HepG2 (cell line): ENCODE measurements around the gene PLEKHA8. TPM values are rescaled to one million over a fixed set of nuclear protein-coding genes. Genes with fewer than 3 reads are reported as not detected.

Experiments used
- ATAC-seq: fragments of 200-7000 bp; cut with Tn5 transposase; 3 replicates; pipeline ENCODE4 v1.9.1; 2020; ENCODE audit warnings: mild to moderate bottlenecking, moderate library complexity
- BruUV-seq: library from RNA; stranded (reverse); fragments of 400-500 nt; replicated peaks from 2 replicates; lab custom pipeline; 2021; lab: Mats Ljungman, UMichigan
- CTCF ChIA-PET: fragments of 300-600 bp; formaldehyde crosslinking; extraction: SDS; loops from one replicate; lab custom pipeline; 2021; ENCODE audit warnings: low total read pairs, inconsistent platforms, low intra/inter-chr PET ratio; lab: Yijun Ruan, JAX
- POLR2A ChIA-PET: fragments of 350-600 bp; sonication (Branson Sonifier 250); formaldehyde crosslinking; loops from one replicate; lab custom pipeline; 2020; ENCODE audit warnings: antibody characterized with exemption, inconsistent platforms; lab: Yijun Ruan, JAX
- DNase-seq: peaks from one replicate; pipeline ENCODE4 v3.0.0-alpha.2; 2015; ENCODE audit warnings: low spot score
- FAIRE-seq: peaks from 3 replicates; lab custom pipeline; 2011; peaks lifted over from hg19 to GRCh38; lab: Jason Lieb, UNC
- H2AFZ ChIP-seq: one replicate; pipeline ENCODE4 v1.6.1; 2011; ENCODE audit warnings: low read length, inconsistent platforms
- H3K27ac ChIP-seq: fragments of 300-600 bp; 3 replicates; pipeline ENCODE4 v1.8.0; 2011; ENCODE audit warnings: mixed run types, mild to moderate bottlenecking, mixed read lengths, low read length, inconsistent platforms; ENCODE audit not compliant: insufficient read depth; ENCODE audit errors: extremely low read length
- H3K27me3 ChIP-seq, 2 experiments: fragments of 200-600 bp in 1 of 2; 2 replicates in 1 of 2; 3 replicates in 1 of 2; pipeline versions ENCODE4 v1.6.0 to v1.8.0; 2011; ENCODE audit warnings: low read length in 2 of 2, mild to moderate bottlenecking in 2 of 2, moderate library complexity in 2 of 2, inconsistent platforms in 1 of 2; ENCODE audit not compliant: insufficient read depth in 2 of 2, control insufficient read depth in 1 of 2
- H3K36me3 ChIP-seq, 2 experiments: fragments of 200-600 bp in 1 of 2; replicated peaks in 1 of 2; 2 replicates in 1 of 2; 3 replicates in 1 of 2; pipeline versions ENCODE4 v1.5.1 to v1.8.0; 2011; ENCODE audit warnings: low read length in 2 of 2, inconsistent platforms in 1 of 2; ENCODE audit not compliant: insufficient read depth in 2 of 2, control insufficient read depth in 1 of 2
- H3K4me1 ChIP-seq: 2 replicates; pipeline ENCODE4 v1.5.1; 2012; ENCODE audit warnings: low read length, inconsistent platforms; ENCODE audit not compliant: insufficient read depth
- H3K4me2 ChIP-seq: 2 replicates; pipeline ENCODE4 v1.6.0; 2011; ENCODE audit warnings: low read depth, low read length, inconsistent platforms
- H3K4me3 ChIP-seq, 3 experiments: fragments of 200-600 bp in 1 of 3; sonication (generic), shearing (Covaris generic) in 1 of 3; replicated peaks in 1 of 3; 2 replicates each; pipeline ENCODE4 v1.5.1; 2011 to 2016; ENCODE audit warnings: low read length in 3 of 3, inconsistent platforms in 2 of 3, low read depth in 2 of 3, mild to moderate bottlenecking in 2 of 3, control low read depth in 1 of 3, mixed read lengths in 1 of 3; ENCODE audit not compliant: insufficient read depth in 1 of 3
- H3K79me2 ChIP-seq: one replicate; pipeline ENCODE4 v1.6.1; 2011; ENCODE audit warnings: low read length, inconsistent platforms; ENCODE audit not compliant: insufficient read depth
- H3K9ac ChIP-seq: 2 replicates; pipeline ENCODE4 v1.6.0; 2011; ENCODE audit warnings: mild to moderate bottlenecking, low read depth, low read length, inconsistent platforms; ENCODE audit not compliant: insufficient read depth
- H3K9me3 ChIP-seq: 2 replicates; pipeline ENCODE4 v1.5.1; 2012; ENCODE audit warnings: mild to moderate bottlenecking, low read length
- H4K20me1 ChIP-seq: 2 replicates; pipeline ENCODE4 v1.6.0; 2011; ENCODE audit warnings: inconsistent platforms, mild to moderate bottlenecking, low read length, moderate library complexity; ENCODE audit not compliant: insufficient read depth
- CBFB ChIP-seq: sonication (generic); formaldehyde crosslinking; IDR thresholded peaks from 2 replicates; pipeline ENCODE4 v1.4.0; 2020; ENCODE audit warnings: missing genetic modification reagents
- CBX1 ChIP-seq: IDR thresholded peaks from one replicate; pipeline ENCODE4 v1.6.1; 2016; ENCODE audit warnings: antibody characterized with exemption, low read depth
- FOXC1 ChIP-seq: sonication (generic); formaldehyde crosslinking; IDR thresholded peaks from 2 replicates; pipeline ENCODE4 v1.8.0; 2022; ENCODE audit warnings: mild to moderate bottlenecking, missing genetic modification reagents, borderline replicate concordance
- HIVEP1 ChIP-seq: sonication (generic); formaldehyde crosslinking; IDR thresholded peaks from 2 replicates; pipeline ENCODE4 v1.4.0; 2020; ENCODE audit warnings: mild to moderate bottlenecking, missing genetic modification reagents
- HNF4G ChIP-seq, 2 experiments: sonication (generic) in 1 of 2; formaldehyde crosslinking in 1 of 2; IDR thresholded peaks; 2 replicates each; pipeline versions ENCODE4 v1.4.0 to v1.6.1; 2011 to 2020; ENCODE audit warnings: borderline replicate concordance in 2 of 2, low read depth in 2 of 2, mild to moderate bottlenecking in 2 of 2, low read length in 1 of 2, missing genetic modification reagents in 1 of 2, moderate library complexity in 1 of 2
- HNRNPK ChIP-seq: fragments of 200-400 bp; formaldehyde crosslinking; IDR thresholded peaks from 2 replicates; pipeline ENCODE4 v1.6.1; 2018; ENCODE audit warnings: low read length, low read depth, moderate library complexity, mild to moderate bottlenecking; ENCODE audit not compliant: poor library complexity, severe bottlenecking
- KDM5B ChIP-seq: sonication (generic); formaldehyde crosslinking; IDR thresholded peaks from 2 replicates; pipeline ENCODE4 v1.4.0; 2020; ENCODE audit warnings: missing genetic modification reagents, mild to moderate bottlenecking, borderline replicate concordance
- NFATC3 ChIP-seq: sonication (generic); formaldehyde crosslinking; IDR thresholded peaks from 2 replicates; pipeline ENCODE4 v1.5.1; 2020; ENCODE audit warnings: mild to moderate bottlenecking, missing genetic modification reagents
- POLR2AphosphoS2 ChIP-seq: IDR thresholded peaks from 2 replicates; pipeline ENCODE4 v1.6.1; 2011; ENCODE audit warnings: low read depth, low read length, improper control_type of control experiment
- SIN3A ChIP-seq: IDR thresholded peaks from 2 replicates; pipeline ENCODE4 v1.6.1; 2011; ENCODE audit warnings: low read depth, mild to moderate bottlenecking, control low read depth, low read length, borderline replicate concordance
- ZNF12 ChIP-seq: sonication (generic); formaldehyde crosslinking; IDR thresholded peaks from 2 replicates; pipeline ENCODE4 v1.5.0; 2020; ENCODE audit warnings: missing genetic modification reagents
- ZNF333 ChIP-seq: sonication (generic); formaldehyde crosslinking; IDR thresholded peaks from 2 replicates; pipeline ENCODE4 v1.4.0; 2020; ENCODE audit warnings: mild to moderate bottlenecking, missing genetic modification reagents, borderline replicate concordance
- ZNF44 ChIP-seq: sonication (generic); formaldehyde crosslinking; IDR thresholded peaks from 2 replicates; pipeline ENCODE4 v1.5.1; 2020; ENCODE audit warnings: mild to moderate bottlenecking, missing genetic modification reagents
- ZNF557 ChIP-seq: sonication (generic); formaldehyde crosslinking; IDR thresholded peaks from 2 replicates; pipeline ENCODE4 v1.4.0; 2020; ENCODE audit warnings: missing genetic modification reagents
- WGBS: methylation state at CpG from one replicate; pipeline ENCODE4 v1.1.6; 2017; ENCODE audit warnings: low lambda C conversion rate; 5-methylcytosine and 5-hydroxymethylcytosine counted together
- in situ Hi-C: cut with HindIII; loops from 2 replicates; pipeline ENCODE4 v1.10.0; 2017; ENCODE audit warnings: low pct_unique_long_range_greater_than_20kb; ENCODE audit not compliant: extremely low pct_ligation_motif_present
- intact Hi-C: fragments of 100-400 bp; cut with micrococcal nuclease; formaldehyde crosslinking; loops from one replicate; pipeline ENCODE4 v1.10.0; 2022; ENCODE audit not compliant: unreplicated experiment
- polyA plus RNA-seq, 8 experiments: library from polyadenylated mRNA; depleted of rRNA in 3 of 8; stranded (reverse) in 7 of 8; unstranded in 1 of 8; fragments of >200 nt; fragmentation: Illumina TruSeq in 4 of 8; extraction: Trizol in 4 of 8; gene quantifications; 2 replicates each; pipeline versions ENCODE4 v1.2.1 to v1.2.3, GENCODE V29; 2011 to 2016; ENCODE audit warnings: low read depth in 4 of 8, missing spikeins in 1 of 8, mixed read lengths in 1 of 8; ENCODE audit not compliant: insufficient read depth in 1 of 8
- total RNA-seq, 5 experiments: library from RNA; depleted of rRNA; stranded (reverse); fragments of >200 nt; fragmentation: Illumina TruSeq; extraction: Trizol; gene quantifications; 2 replicates each; pipeline ENCODE4 v1.2.3, GENCODE V29; 2016; ENCODE audit warnings: low read depth in 1 of 5
- TF ChIP-seq, protein P1 (sequence below): sonication (generic); formaldehyde crosslinking; IDR thresholded peaks from 2 replicates; pipeline ENCODE4 v1.4.0; 2020; ENCODE audit warnings: missing genetic modification reagents, mild to moderate bottlenecking, borderline replicate concordance
- TF ChIP-seq, protein P2 (sequence below): sonication (generic); formaldehyde crosslinking; IDR thresholded peaks from 2 replicates; pipeline ENCODE4 v1.8.1; 2023; ENCODE audit warnings: mild to moderate bottlenecking, missing genetic modification reagents
- TF ChIP-seq, protein P3 (sequence below): sonication (generic); formaldehyde crosslinking; IDR thresholded peaks from 2 replicates; pipeline ENCODE4 v1.5.0; 2020; ENCODE audit warnings: mild to moderate bottlenecking, missing genetic modification reagents
- TF ChIP-seq, protein P4 (sequence below): sonication (generic); formaldehyde crosslinking; IDR thresholded peaks from 2 replicates; pipeline ENCODE4 v1.8.1; 2023; ENCODE audit warnings: missing genetic modification reagents, mild to moderate bottlenecking, borderline replicate concordance

PLEKHA8 gene
- total and polyA plus RNA-seq, 2 of the 13 experiments (the other 11 are each of a cell fraction or from before 2014, with no cell fraction given): 12.5 to 26.4 TPM

DNA sequence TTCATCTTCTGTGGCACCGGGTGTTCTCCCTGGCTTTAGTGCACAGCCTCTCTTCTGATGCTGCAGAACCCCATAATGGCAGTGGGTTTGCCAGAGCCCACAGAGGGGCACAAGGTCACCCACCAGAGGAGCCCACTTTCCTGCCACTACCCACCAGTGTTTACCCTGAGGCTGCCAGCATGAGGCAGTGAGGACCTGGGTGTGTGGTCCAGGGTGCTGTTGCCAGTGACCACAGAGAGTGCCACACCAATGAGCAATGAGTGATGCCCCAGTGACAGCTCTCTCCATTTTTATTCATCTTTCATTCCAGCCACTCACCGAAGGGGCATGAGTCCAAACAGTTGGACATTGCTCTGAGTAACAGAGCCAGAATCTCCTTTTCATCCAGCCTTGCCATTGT, 141.4 kb downstream of the PLEKHA8 start:
- no peak overlapping the region for H2AFZ ChIP-seq
- WGBS: 22% methylated on average over 2 of the region's 2 CpGs
- no peaks in the 10 kb centered on the region for H3K9me3 ChIP-seq
- CTCF ChIA-PET: no interaction called here
- FAIRE-seq (no peak), DNase-seq (no peak), ATAC-seq (no peak)
- intact Hi-C loops (no loop called here), in situ Hi-C loops (loop anchor here (10.0 kb wide), 1 partner anchor 115 kb away; the partner anchor contains the start of gene ZNRF2)
- TF ChIP-seq HIVEP1 (CRISPR knock-in tag) (no peak), HNRNPK (no peak), CBFB (no peak), POLR2AphosphoS2 (no peak), CBX1 (no peak), SIN3A (no peak), FOXC1 (CRISPR knock-in tag) (no peak), ZNF557 (CRISPR knock-in tag) (no peak), KDM5B (CRISPR knock-in tag) (no peak), ZNF12 (CRISPR knock-in tag) (no peak), HNF4G (IDR thresholded peaks at IDR 0.05; ENCODE audit: borderline replicate concordance, low read depth, low read length) (no peak), HNF4G (CRISPR knock-in tag; IDR thresholded peaks at IDR 0.05; ENCODE audit: borderline replicate concordance, low read depth) (no peak), ZNF333 (no peak), ZNF44 (CRISPR knock-in tag) (no peak), NFATC3 (CRISPR knock-in tag) (no peak)
- TF ChIP-seq, protein P1, sequence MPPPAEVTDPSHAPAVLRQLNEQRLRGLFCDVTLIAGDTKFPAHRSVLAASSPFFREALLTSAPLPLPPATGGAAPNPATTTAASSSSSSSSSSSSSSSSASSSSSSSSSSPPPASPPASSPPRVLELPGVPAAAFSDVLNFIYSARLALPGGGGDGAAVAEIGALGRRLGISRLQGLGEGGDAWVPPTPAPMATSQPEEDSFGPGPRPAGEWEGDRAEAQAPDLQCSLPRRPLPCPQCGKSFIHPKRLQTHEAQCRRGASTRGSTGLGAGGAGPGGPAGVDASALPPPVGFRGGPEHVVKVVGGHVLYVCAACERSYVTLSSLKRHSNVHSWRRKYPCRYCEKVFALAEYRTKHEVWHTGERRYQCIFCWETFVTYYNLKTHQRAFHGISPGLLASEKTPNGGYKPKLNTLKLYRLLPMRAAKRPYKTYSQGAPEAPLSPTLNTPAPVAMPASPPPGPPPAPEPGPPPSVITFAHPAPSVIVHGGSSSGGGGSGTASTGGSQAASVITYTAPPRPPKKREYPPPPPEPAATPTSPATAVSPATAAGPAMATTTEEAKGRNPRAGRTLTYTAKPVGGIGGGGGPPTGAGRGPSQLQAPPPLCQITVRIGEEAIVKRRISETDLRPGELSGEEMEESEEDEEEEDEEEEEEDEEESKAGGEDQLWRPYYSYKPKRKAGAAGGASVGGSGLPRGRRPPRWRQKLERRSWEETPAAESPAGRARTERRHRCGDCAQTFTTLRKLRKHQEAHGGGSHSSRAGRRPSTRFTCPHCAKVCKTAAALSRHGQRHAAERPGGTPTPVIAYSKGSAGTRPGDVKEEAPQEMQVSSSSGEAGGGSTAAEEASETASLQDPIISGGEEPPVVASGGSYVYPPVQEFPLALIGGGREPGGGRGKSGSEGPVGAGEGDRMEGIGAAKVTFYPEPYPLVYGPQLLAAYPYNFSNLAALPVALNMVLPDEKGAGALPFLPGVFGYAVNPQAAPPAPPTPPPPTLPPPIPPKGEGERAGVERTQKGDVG (CRISPR knock-in tag): no peak
- TF ChIP-seq, protein P2, sequence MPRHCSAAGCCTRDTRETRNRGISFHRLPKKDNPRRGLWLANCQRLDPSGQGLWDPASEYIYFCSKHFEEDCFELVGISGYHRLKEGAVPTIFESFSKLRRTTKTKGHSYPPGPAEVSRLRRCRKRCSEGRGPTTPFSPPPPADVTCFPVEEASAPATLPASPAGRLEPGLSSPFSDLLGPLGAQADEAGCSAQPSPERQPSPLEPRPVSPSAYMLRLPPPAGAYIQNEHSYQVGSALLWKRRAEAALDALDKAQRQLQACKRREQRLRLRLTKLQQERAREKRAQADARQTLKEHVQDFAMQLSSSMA (CRISPR knock-in tag): no peak
- TF ChIP-seq, protein P3, sequence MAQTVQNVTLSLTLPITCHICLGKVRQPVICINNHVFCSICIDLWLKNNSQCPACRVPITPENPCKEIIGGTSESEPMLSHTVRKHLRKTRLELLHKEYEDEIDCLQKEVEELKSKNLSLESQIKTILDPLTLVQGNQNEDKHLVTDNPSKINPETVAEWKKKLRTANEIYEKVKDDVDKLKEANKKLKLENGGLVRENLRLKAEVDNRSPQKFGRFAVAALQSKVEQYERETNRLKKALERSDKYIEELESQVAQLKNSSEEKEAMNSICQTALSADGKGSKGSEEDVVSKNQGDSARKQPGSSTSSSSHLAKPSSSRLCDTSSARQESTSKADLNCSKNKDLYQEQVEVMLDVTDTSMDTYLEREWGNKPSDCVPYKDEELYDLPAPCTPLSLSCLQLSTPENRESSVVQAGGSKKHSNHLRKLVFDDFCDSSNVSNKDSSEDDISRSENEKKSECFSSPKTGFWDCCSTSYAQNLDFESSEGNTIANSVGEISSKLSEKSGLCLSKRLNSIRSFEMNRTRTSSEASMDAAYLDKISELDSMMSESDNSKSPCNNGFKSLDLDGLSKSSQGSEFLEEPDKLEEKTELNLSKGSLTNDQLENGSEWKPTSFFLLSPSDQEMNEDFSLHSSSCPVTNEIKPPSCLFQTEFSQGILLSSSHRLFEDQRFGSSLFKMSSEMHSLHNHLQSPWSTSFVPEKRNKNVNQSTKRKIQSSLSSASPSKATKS (CRISPR knock-in tag): no peak
- TF ChIP-seq, protein P4, sequence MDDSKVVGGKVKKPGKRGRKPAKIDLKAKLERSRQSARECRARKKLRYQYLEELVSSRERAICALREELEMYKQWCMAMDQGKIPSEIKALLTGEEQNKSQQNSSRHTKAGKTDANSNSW: no peak
- BruUV-seq: no TSS peak
- H3K27me3 ChIP-seq: no peaks in the 10 kb centered on the region
- H3K4me1 ChIP-seq: peaks cover 21% of the 10 kb centered on the region
- no peak overlapping the region for H3K9ac ChIP-seq
- H3K27ac ChIP-seq: no peak overlapping the region
- no peaks in the 10 kb centered on the region for H3K36me3 ChIP-seq
- no peak overlapping the region for H3K4me3 ChIP-seq
- no peaks in the 10 kb centered on the region for H4K20me1 ChIP-seq
- no peak overlapping the region for H3K4me2 ChIP-seq
- POLR2A ChIA-PET: no interaction called here
- H3K79me2 ChIP-seq: no peaks in the 10 kb centered on the region
